ENCODE results near the gene PLXDC2.
"Not testable (repeated sequence)": the region's sequence is repeated elsewhere in the genome, so short reads cannot be mapped to it uniquely, and the experiment has no call there.

PLXDC2 gene

DNA sequence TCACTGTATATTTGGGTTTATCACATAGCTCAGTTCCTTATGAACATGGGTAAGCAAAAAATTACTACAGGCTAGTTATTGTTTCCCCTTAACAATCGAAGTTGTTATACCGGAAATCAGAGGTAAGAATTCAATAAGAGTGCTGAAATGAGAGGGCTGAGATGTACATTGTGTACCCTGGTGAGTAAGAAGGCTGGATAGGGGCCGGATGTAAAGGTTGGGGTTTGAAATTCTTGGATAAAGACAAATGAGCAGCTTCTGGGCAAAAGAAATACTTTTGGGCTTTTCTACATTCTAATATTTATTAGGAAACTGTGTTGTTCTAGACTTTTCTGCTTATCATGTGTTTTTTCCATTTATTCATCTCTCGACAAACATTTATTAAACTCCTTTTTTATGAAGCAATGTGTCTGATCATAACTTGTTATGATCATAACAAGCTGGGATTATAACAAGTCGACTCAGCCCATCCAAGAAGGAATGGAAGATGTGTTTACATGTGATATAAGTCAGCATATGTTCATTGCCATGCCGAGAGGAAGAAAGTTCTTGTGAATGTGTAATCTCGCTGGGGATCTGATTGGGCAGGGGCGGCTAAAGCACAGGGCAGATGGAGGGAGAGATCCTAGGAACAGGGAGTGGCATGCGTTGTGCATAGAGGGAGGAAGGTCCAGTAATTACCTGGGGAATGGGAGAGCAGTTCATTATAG, 155.3 kb downstream of the PLXDC2 start:
- in situ Hi-C loops (cut with MboI; ENCODE audit: low sequenced_read_pairs) = no loop called here

DNA sequence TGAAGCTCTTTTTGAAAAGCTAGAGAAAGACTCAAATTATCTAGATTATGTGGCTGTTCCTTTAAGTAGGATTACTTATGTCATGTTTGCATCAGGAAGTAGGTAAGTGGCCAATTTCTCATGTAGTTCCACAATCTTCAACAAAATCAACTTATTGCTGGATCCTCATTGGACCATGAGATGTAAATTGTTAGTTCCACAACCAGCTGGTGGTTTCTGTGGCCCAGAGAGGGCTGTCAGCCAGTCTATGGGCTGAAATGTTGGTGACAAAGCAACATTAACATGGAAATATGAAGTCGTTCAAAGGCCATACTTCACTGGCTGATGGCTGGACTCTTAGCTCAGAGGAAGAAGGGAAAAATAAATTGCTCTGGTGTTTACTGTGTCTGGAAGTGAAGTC, 157.9 kb downstream of the PLXDC2 start:
- in situ Hi-C loops (cut with MboI; ENCODE audit: low sequenced_read_pairs) = no loop called here

DNA sequence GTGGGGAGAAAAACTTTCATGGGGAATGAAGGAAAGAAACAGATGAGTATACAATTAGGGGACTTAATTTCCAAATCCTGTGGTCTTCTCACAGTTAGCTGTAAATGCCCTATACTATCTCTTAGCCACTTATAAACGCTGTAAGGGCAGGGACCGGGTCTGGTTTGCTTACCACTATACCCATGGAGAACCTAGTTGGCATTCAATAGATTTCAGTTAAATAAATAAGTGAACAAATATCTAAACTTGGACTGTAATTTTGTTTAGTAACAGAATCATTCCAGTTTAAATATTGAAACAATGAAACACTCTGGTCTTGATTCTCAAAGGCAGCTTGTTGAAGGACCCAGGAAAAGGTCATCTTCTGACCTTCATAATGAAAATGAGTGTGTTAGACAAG, 158.3 kb downstream of the PLXDC2 start:
- in situ Hi-C loops (cut with MboI; ENCODE audit: low sequenced_read_pairs) = no loop called here

DNA sequence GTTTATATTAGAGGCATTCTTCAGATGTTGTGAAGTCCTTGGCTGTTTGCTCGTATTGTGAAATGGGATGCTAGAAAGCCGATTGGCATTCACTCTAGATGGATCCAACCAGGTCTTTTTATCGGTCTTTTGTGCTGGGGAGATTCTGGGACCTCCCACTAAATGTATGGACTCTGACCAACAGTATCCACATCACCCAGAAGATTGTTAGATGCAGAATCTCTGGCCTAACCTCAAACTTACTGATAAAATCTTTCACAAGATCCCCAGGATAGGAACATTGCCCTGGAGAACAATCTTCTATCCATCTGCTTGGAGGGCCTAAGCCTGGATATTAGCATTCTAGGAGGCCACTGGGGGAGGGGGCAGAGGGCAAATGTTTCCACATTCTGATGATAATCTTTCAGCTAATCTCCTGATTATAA, 160.9 kb downstream of the PLXDC2 start:
- in situ Hi-C loops (cut with MboI; ENCODE audit: low sequenced_read_pairs) = no loop called here

DNA sequence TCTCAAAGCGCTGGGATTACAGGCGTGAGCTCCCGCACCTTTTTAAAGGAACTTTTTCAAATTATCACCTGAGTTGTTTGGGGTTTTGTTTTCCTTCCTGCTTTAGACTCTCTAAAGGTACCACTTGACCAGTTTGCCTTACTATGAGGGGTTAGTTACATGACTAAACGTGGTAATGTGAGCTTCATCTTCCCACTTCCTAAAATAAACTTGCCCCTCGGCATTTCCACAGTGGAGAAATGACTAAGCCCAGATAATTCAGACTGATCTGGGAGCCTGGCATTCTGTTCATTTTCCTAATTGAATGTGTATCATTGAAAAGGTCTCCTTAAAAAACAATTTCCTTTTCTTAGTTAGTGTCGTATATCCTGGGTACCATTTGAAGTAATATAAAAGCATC, 163.4 kb downstream of the PLXDC2 start:
- in situ Hi-C loops (cut with MboI; ENCODE audit: low sequenced_read_pairs) = no loop called here

DNA sequence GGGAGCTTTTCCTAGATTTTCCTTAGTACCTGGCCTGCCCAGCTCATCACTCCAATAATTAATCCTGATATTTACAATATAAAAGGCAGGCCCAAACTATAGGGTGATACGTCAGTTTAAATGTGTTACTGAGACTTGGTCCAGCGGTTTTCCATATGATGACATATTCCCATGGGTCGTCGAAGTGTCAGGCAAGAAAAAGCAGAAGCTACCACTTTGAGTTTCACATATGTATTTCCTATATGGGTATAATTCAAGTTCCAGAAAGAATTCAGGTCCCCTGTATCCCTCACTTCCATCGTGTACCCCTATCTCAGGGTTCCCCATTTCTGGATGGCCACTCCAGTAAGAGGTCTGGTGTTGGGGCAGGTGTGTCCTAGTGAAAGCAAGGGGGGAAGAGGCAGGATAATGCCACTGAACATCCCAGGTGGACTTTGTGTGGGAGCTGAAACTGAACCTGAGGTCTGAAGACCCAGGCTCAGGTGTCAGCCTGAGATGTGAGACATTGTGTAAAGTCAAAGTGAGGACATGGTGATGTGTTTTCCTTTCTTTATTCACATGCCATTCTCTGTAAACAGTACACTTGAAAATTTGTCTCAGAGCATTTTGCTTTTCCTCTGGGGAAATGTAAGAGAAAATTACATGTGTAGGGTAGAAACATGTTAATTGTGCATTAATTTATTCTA, 167.8 kb downstream of the PLXDC2 start:
- in situ Hi-C loops (cut with MboI; ENCODE audit: low sequenced_read_pairs) = no loop called here

DNA sequence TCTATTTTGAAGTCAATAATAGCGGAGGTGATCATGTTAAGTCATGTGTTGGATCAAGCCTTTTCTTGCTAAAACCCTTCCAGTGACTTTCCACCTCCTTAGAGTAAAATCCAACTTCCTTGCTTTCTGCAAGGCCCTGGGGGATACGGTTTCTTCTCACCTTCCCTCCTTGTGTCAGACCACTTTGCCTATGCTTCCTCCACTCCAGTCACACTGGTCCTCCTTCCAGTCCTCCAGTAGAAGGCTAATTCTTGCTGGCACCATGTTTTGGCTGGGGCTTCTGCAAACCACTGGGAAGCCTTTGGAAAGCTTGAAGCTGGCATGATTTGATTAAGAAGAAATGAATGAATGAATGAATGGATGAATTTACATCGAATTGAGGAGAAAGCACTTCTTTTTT, 169.5 kb downstream of the PLXDC2 start:
- in situ Hi-C loops (cut with MboI; ENCODE audit: low sequenced_read_pairs) = no loop called here

DNA sequence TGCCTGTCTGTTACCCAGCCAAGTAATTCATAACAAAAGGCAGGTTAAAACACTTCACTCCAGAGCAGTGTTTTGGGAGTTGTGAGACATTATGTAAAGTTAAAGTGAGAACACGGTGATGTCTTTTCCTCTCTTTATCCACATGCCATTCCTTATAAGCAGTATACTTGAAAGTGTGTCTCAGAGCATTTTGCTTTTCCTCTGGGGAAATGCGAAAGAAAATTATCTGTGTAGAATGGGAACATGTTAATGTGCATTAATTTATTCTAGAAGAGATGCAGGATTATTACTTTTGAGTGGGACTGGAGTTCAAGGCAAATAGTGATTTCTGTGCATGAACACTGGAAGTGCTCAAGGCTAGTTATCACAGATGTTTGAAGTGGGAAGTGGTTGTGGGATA, 170.4 kb downstream of the PLXDC2 start:
- in situ Hi-C loops (cut with MboI; ENCODE audit: low sequenced_read_pairs) = no loop called here

DNA sequence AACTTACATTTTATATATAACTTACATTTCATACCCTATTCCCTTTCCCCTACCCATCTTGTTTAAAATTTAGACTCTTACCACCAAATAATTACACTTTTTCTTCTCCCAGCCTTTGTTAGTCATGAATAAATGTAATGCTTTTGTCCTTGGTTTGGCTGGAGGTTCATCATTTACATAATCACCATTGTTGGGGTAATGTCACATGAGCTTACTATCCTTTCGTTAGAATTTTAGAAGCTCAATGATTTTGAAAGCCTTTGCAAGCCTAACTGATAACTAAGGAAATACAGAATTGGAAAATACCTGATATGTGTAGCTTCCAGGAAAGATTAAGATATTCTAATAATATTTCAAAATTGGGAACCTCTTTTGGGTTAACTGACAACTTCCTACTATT, 171.7 kb downstream of the PLXDC2 start:
- in situ Hi-C loops (cut with MboI; ENCODE audit: low sequenced_read_pairs) = no loop called here

DNA sequence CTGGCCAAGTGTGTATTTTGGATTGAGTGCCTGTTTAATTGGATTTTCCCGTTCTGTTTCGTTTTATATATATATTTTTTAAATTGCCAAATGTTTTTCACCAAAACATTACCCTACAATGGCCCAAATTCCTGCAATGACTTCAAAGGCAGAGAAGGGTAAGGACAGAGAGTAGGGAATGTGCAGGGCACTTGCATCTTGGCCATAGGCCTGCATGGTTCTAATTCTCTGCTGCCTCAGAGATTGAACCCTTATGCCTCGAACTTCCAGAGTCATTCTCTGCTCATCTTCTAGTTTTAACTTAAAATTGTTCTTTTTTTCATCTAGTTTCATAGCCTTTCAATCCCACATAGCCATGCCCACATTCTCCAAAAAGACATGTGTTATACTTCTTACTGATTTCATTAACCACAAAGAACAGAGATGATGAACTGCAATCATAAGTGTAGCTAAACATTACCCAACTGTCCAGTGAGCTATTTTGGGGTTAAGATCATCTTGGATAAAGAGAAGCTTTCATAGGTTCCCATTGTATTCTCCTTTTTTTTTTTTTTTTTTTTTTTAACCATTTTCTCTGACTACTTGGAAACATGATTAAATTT, 177.6 kb downstream of the PLXDC2 start:
- in situ Hi-C loops (cut with MboI; ENCODE audit: low sequenced_read_pairs) = no loop called here

DNA sequence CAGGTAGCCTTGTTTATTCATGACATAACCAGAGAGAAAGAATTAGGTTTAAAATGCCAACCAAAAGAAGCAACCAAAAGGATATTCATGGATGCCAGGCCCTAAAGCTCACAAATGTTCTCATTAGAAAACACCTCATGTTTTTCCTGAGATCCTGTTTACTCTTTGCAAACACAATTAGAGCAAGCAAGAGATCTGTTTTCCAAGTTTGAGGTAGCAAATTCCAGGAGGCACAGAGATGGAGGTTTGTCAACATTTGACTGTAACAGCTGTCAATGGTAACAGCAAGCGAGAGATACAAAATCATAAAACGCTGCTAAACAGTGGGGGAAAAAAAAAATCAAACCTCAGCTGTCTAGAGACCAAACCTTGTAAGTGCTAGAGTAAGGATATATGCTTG, 182.2 kb downstream of the PLXDC2 start:
- in situ Hi-C loops (cut with MboI; ENCODE audit: low sequenced_read_pairs) = no loop called here

DNA sequence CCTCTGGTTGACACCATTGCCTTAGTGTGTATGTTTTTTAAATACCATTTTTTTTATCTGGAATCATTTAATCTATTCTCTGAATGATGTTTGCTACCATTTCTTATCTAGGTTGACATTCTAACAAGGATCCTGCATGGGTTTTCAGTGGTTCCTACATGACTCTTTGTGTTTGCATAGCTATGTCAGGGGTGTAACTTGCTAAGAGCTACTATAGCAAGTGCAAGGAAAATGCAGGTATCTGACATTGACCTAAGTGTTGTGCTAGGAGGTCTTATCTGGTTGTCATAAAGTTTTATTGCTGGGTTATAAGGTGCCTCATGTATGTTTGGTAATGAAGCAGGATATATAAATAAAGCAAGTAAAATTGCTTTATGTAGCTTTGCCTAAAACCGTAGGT, 183.2 kb downstream of the PLXDC2 start:
- in situ Hi-C loops (cut with MboI; ENCODE audit: low sequenced_read_pairs) = no loop called here

DNA sequence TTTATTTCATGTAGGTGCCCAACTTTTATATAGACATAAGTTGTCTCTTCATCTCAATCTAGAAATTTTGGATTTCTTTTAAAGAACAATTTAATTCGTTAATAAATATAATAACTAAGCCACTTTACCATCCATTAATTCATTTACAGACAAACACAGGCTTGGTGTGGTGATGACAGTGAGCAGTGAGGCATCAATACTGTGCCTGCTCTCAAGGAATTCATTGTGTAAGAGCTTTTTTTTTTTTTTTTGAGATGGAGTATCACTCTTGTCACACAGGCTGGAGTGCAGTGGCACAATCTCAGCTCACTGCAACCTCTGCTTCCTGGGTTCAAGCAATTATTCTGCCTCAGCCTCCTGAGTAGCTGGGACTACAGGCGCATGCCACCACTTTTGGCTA, 185.8 kb downstream of the PLXDC2 start:
- in situ Hi-C loops (cut with MboI; ENCODE audit: low sequenced_read_pairs) = not testable (repeated sequence)

DNA sequence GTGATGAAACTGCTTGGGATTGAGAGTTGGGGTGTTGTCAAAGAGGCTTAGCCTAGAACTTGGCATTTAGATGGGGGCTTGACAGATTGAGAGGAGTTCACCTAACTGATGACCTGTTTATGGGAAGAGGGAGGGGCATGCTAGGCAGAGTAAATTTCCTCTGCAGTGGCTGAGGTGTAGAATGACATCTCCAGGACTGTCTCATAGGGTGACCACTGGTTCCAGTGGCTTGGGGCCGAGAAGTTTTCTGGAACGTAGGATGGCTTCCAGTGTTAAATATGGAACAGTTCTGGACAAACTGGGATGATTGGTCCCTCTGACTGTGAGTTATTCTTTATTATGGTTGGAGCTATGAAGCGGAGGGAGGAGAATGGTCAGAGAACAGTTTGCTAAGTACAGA, 186.4 kb downstream of the PLXDC2 start:
- in situ Hi-C loops (cut with MboI; ENCODE audit: low sequenced_read_pairs) = no loop called here

DNA sequence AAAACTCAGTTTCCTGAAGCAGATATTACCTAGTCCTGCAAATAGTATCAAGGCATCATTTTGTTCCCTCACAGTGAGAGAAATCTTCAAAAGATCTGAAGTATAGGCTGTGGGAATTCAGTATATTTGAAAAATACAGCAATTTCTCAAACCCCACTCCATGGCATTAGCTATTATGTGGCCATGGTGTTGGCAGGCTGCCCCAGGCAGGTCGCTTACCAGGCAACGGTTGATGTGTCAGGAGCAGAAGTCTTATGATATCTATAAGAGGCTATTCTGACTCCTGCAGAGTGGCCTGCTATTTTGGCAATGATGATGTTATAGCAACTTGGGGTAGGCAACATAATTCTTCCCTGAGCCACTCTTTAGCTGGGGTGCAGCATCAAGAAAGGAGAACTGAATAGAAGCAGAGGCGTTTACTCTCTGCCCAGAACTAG, 187.9 kb downstream of the PLXDC2 start:
- in situ Hi-C loops (cut with MboI; ENCODE audit: low sequenced_read_pairs) = no loop called here

DNA sequence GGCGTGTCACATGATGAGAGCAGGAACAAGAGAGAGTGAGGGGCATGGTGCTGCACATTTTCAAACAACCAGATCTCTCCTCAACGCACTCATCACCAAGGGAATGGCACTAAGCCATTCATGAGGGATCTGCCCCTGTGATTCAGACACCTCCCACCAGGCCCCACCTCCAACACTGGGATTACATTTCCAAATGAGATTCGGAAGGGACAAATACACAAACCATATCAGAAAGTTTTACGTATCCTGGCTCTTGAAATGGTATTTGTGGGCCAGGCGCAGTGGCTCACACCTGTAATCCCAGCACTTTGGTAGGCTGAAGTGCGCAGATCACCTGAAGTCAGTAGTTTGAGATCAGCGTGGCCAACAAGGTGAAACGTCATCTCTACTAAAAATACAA, 189.4 kb downstream of the PLXDC2 start:
- in situ Hi-C loops (cut with MboI; ENCODE audit: low sequenced_read_pairs) = no loop called here

DNA sequence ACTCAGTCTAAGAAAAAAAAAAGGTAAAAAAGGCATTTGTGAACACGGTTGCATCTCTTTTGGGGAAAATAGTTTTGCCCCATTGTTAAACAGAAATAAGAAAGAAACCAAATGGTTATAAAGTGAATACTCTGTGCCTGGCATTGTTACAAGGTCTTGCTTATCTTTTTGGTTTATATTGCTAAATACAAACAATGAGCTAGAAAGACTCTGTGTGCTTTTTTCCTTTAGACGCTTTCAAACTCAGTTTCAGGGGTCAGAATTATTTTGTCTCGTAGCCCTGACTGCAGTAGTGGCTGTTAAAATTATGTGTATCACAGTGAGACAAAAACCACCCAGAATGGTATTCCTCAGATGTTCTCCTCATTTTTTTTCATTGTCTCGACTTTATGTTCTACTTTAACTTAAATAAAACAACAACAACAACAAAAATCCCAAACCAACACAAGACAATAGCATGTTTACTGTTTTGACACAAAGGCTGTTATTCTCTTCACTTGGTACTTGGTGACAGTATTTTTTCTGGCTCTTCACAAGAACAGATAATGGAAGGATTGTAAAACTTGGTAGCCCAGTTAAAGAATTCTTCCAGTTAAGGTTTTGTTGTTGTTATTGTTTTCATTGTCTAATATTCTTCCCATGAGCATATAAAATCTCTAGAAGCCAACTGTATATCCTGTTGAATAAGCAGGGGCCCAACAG, 190.1 kb downstream of the PLXDC2 start:
- in situ Hi-C loops (cut with MboI; ENCODE audit: low sequenced_read_pairs) = no loop called here

DNA sequence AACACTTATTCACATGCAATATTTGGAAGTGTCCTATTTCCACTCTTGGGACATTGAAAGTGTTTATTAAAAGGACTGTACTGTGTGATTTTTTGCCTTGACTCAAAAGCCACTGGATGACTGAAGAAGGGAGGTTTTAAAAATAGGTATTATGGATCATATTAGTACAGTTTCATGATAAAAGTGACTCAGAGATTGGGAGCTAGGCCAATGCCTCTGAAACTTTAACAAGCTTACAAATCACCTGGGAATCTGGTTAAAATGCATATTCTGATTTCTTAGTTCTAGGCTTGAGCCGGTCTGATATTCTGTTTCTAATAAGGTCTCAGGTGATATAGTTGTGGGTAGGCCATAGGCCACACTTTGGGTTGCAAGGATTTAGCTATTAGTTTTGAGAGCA, 191.2 kb downstream of the PLXDC2 start:
- in situ Hi-C loops (cut with MboI; ENCODE audit: low sequenced_read_pairs) = no loop called here

DNA sequence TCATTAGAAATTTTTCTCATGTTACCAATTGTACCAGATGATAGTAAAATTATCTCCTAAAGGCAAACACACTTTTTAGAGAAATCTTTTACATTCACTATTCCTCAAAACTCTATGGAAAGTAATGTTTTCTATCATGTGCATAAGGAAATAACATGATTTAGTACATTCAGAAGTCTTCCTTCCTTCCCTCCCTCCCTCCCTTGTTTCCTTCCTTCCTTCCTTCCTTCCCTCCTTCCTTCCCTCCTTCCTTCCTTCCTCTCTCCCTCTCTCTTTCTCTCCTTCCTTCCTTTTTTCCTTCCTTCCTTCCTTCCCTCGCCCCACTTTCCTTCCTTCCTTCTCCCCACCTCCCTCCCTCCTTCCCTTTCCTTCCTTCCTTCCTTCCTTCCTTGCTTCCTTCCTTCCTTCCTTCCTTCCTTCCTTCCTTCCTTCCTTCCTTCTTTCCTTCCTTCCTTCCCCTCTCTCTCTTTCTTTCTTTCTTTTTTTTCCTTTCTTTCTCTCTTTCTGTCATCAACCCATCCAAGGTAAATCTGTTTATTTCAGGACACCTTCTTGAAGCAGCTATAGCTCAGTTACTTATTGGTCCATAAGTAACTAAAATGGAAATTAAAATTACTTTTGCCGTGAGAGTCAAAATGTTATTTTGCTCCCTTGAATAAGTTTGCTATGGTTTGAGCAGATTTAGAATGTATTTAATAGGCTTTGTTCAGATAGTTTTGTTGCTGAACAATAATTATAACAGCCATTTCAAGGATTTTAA, 197.9 kb downstream of the PLXDC2 start:
- in situ Hi-C loops (cut with MboI; ENCODE audit: low sequenced_read_pairs) = no loop called here

DNA sequence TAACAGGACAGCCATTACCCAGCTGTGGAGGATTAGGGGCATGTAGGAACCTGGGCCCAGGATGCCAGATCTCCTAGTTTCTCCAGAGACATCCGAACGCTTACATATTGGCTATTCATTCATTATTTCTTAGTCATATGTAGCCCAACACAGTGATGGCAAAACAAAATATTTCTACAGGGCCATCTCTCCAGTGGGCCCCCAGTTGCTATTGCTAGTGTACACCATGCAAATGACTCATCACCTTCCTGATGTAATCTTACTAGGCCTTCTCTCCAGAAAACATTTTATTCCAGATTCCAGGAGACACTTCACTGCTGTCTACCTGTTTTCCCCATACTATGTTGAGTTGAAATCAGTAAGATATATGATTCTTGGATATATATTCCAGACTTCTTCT, 201.7 kb downstream of the PLXDC2 start:
- in situ Hi-C loops (cut with MboI; ENCODE audit: low sequenced_read_pairs) = no loop called here

DNA sequence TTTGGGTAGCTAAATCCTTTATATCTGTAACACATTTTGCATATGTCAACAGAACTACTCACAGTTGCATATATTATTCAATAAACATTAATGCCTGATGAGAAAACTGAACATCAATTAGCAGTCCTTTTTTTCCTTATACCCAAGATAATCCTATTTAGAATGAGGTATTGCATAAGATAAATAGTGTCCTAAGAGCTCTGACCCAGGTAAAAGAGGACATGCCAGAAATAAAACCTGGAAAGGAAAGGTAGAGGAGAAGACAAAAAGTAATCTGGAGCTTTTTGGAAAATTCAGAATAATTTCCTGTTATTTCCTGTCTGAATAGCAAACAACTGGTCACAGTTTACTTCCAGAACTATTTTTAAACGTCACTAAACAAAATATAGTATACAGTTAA, 204.4 kb downstream of the PLXDC2 start:
- in situ Hi-C loops (cut with MboI; ENCODE audit: low sequenced_read_pairs) = no loop called here
